Right ventricle myocardium superior (tissue), 1 donor: ENCODE measurements around the gene PDXK. TPM values are rescaled to one million over a fixed set of nuclear protein-coding genes. Genes with fewer than 3 reads are reported as not detected.

Source experiments
- ATAC-seq: fragments of 200-7000 bp; cut with Tn5 transposase; one replicate; pipeline ENCODE4 v1.9.1; 2020; ENCODE audit warnings: mild to moderate bottlenecking; ENCODE audit not compliant: poor library complexity
- DNase-seq: peaks from one replicate; pipeline ENCODE4 v3.0.0-alpha.2; 2020
- intact Hi-C: fragments of 100-400 bp; cut with DNase I; formaldehyde crosslinking; loops from one replicate; pipeline ENCODE4 v1.11.2; 2022
- total RNA-seq: library from RNA; stranded (reverse); fragmentation: NEBNext Ultra II Directional; extraction: Animal tissue kit (Norgen Biotek cat#: 25700); gene quantifications from one replicate; pipeline ENCODE4 v1.2.1, GENCODE V29; 2021
- donor health status: DM: no; HTN: yes; CAD: no; lungs with severe emphysema.

The PDXK gene
- total RNA-seq, 1 donor from 2014 or later: 93.8 TPM

- intact Hi-C loops: no loop called here
- no peak for DNase-seq
These were observed 52.3 kb downstream of the PDXK start for GRCh38 chr21:43771199-43771675.

GRCh38 chr21:43771698-43772424, 52.9 kb downstream of the PDXK start:
- intact Hi-C loops: no loop called here
- DNase-seq: no peak
- ATAC-seq: no peak

More at GRCh38 chr21:43771199-43771675, 52.3 kb downstream of the PDXK start:
- ATAC-seq: no peak

GRCh38 chr21:43772425-43772821, 53.5 kb downstream of the PDXK start:
- DNase-seq: no peak
- intact Hi-C loops: no loop called here
- no peak for ATAC-seq

- intact Hi-C loops: no loop called here
- DNase-seq (no peak), ATAC-seq (no peak)
These were observed 55.2 kb downstream of the PDXK start for GRCh38 chr21:43774163-43774562.

GRCh38 chr21:43775190-43775589, 56.3 kb downstream of the PDXK start:
- ATAC-seq: no peak
- intact Hi-C loops: no loop called here
- DNase-seq: no peak

- DNase-seq (peak; percentile 93), ATAC-seq (peak; percentile 94)
- intact Hi-C loops: no loop called here
These were observed 57.0 kb downstream of the PDXK start, which contains the start of gene CSTB for GRCh38 chr21:43775795-43776430. TSS of gene CSTB (minus strand) at chr21:43776308. CDS start at chr21:43776269, 39 bp downstream.

GRCh38 chr21:43777953-43778352, 59.0 kb downstream of the PDXK start:
- ATAC-seq (no peak), DNase-seq (no peak)
- intact Hi-C loops: no loop called here

GRCh38 chr21:43778469-43779335, 59.8 kb downstream of the PDXK start:
- ATAC-seq (no peak), DNase-seq (no peak)
- intact Hi-C loops: no loop called here

- ATAC-seq: no peak
- DNase-seq: no peak
- intact Hi-C loops: no loop called here
These were observed 60.7 kb downstream of the PDXK start for GRCh38 chr21:43779660-43780059.

- no peak for ATAC-seq
- intact Hi-C loops: no loop called here
These were observed 62.9 kb downstream of the PDXK start for GRCh38 chr21:43781846-43782245.

GRCh38 chr21:43782431-43783097, 63.6 kb downstream of the PDXK start:
- no peak for ATAC-seq
- DNase-seq: no peak
- intact Hi-C loops: no loop called here

More at GRCh38 chr21:43781846-43782245, 62.9 kb downstream of the PDXK start:
- no peak for DNase-seq

- intact Hi-C loops: no loop called here
- ATAC-seq: no peak
- no peak for DNase-seq
These were observed 64.3 kb downstream of the PDXK start for GRCh38 chr21:43783098-43783700.

GRCh38 chr21:43785134-43785533, 66.2 kb downstream of the PDXK start:
- ATAC-seq (no peak), DNase-seq (no peak)
- intact Hi-C loops: no loop called here

- ATAC-seq (no peak), DNase-seq (no peak)
- intact Hi-C loops: no loop called here
These were observed 67.4 kb downstream of the PDXK start for GRCh38 chr21:43786300-43786806.

GRCh38 chr21:43786807-43787440, 68.0 kb downstream of the PDXK start:
- DNase-seq (no peak), ATAC-seq (no peak)
- intact Hi-C loops: no loop called here

- DNase-seq (peak; percentile 96), ATAC-seq (peak; percentile 98)
- intact Hi-C loops: no loop called here
These were observed 70.5 kb downstream of the PDXK start, which contains the start of gene RRP1 for GRCh38 chr21:43789276-43790009. TSS of gene RRP1 (plus strand) at chr21:43789577. CDS start at chr21:43789630, 53 bp downstream.

GRCh38 chr21:43790010-43790524, 71.1 kb downstream of the PDXK start:
- intact Hi-C loops: no loop called here
- ATAC-seq (no peak), DNase-seq (no peak)
